CD4-positive, alpha-beta T cell (primary cell): ENCODE data around the gene NPIPB6. TPM values are rescaled to one million over a fixed set of nuclear protein-coding genes. Genes with fewer than 3 reads are reported as not detected.
A peak's percentile ranks its signal among the peaks of the same experiment; 100 is the strongest.

Experiments
- ATAC-seq: fragments of 200-7000 bp; cut with Tn5 transposase; one replicate; pipeline ENCODE4 v1.10.0; 2022; ENCODE audit warnings: mild to moderate bottlenecking; ENCODE audit not compliant: poor library complexity
- CTCF ChIA-PET: fragments of 350-600 bp; sonication (Branson Sonifier 250); formaldehyde crosslinking; loops from one replicate; lab custom pipeline; 2021; ENCODE audit warnings: antibody characterized with exemption, inconsistent platforms; lab: Charles Lee
- POLR2A ChIA-PET: fragments of 350-600 bp; sonication (Branson Sonifier 250); formaldehyde crosslinking; loops from one replicate; lab custom pipeline; 2021; ENCODE audit warnings: antibody characterized with exemption, inconsistent platforms; lab: Charles Lee
- DNase-seq, 14 experiments: peaks; one replicate each; pipeline ENCODE4 v3.0.0-alpha.2; 2013 to 2020; ENCODE audit warnings: mixed read lengths in 2 of 14
- H3K27ac ChIP-seq, 2 donors: one replicate each; pipeline versions ENCODE4 v1.5.1 to v1.7.0; 2013; ENCODE audit warnings: low read length in 2 of 2, low read depth in 1 of 2, mild to moderate bottlenecking in 1 of 2
- H3K27me3 ChIP-seq, 2 experiments: 1 replicate in 1 of 2; 2 replicates in 1 of 2; pipeline versions ENCODE4 v1.6.1 to v1.7.0; 2013; ENCODE audit warnings: low read length in 2 of 2, control low read depth in 1 of 2, mild to moderate bottlenecking in 1 of 2, moderate library complexity in 1 of 2; ENCODE audit not compliant: insufficient read depth in 2 of 2, control insufficient read depth in 1 of 2
- H3K36me3 ChIP-seq: one replicate; pipeline ENCODE4 v1.6.1; 2013; ENCODE audit warnings: low read length, control low read depth; ENCODE audit not compliant: insufficient read depth
- H3K4me1 ChIP-seq: one replicate; pipeline ENCODE4 v1.6.1; 2013; ENCODE audit warnings: low read length, control low read depth; ENCODE audit not compliant: insufficient read depth
- H3K4me3 ChIP-seq: one replicate; pipeline ENCODE4 v1.5.1; 2013; ENCODE audit warnings: mild to moderate bottlenecking, low read length, moderate library complexity
- H3K9me3 ChIP-seq, 2 experiments: 1 replicate in 1 of 2; 2 replicates in 1 of 2; pipeline versions ENCODE4 v1.6.1 to v1.7.0; 2013; ENCODE audit warnings: low read length in 2 of 2, mild to moderate bottlenecking in 2 of 2, control low read depth in 1 of 2, moderate library complexity in 1 of 2; ENCODE audit not compliant: control insufficient read depth in 1 of 2, insufficient read depth in 1 of 2
- H3K27ac Mint-ChIP-seq: one replicate; pipeline ENCODE4 v1.8.0; 2020; ENCODE audit warnings: mixed read lengths
- H3K27me3 Mint-ChIP-seq: one replicate; pipeline ENCODE4 v1.8.0; 2021; ENCODE audit warnings: mixed read lengths
- H3K36me3 Mint-ChIP-seq: one replicate; pipeline ENCODE4 v1.8.0; 2021; ENCODE audit warnings: low read depth, mixed read lengths
- H3K4me1 Mint-ChIP-seq: one replicate; pipeline ENCODE4 v1.8.0; 2021; ENCODE audit warnings: low read depth, mixed read lengths
- H3K4me3 Mint-ChIP-seq: one replicate; pipeline ENCODE4 v1.8.0; 2020; ENCODE audit warnings: mild to moderate bottlenecking, mixed read lengths
- H3K9me3 Mint-ChIP-seq: one replicate; pipeline ENCODE4 v1.8.0; 2020; ENCODE audit warnings: mixed read lengths
- intact Hi-C, 2 experiments: fragments of 100-400 bp; cut with DNase I in 1 of 2; cut with micrococcal nuclease in 1 of 2; formaldehyde crosslinking; loops; one replicate each; pipeline versions ENCODE4 v1.15.1 to v1.9.0; 2023 to 2025; cut with DNase I, micrococcal nuclease
- total RNA-seq, 174 experiments: library from RNA in 2 of 174; stranded (reverse) in 2 of 174; gene quantifications; one replicate each; pipeline ENCODE4 v1.2.3 and lab custom pipeline; 2021 to 2026
- TF ChIP-seq, protein P1 (sequence below): fragments of 200-600 bp; IDR thresholded peaks from one replicate; pipeline ENCODE4 v1.8.0; 2022; ENCODE audit warnings: antibody characterized with exemption, mild to moderate bottlenecking

Gene NPIPB6
- total RNA-seq, 2 experiments from 2014 or later = 2.3 to 2.4 TPM

- Histone ChIP-seq H3K36me3 (peaks cover 2% of the 10 kb centered on the region), H3K4me1 (peaks cover 3% of the 10 kb centered on the region), H3K4me3 (no peak overlapping the region), H3K9me3 (no peaks in the 10 kb centered on the region), H3K27ac (no peak overlapping the region), H3K27me3 (no peaks in the 10 kb centered on the region)
- intact Hi-C loops = no loop called here
- CTCF ChIA-PET = interaction anchor here (0.6 to 0.9 kb wide), 2 partner anchors 10 to 13 kb away, joined by 3 to 4 read pairs; no protein-coding TSS in a partner anchor
- peak overlapping the region; percentile 1 for H3K27ac Mint-ChIP-seq
- peak; percentile 88 for ATAC-seq
- H3K36me3 Mint-ChIP-seq = peaks cover 6% of the 10 kb centered on the region
- TF ChIP-seq, protein P1, sequence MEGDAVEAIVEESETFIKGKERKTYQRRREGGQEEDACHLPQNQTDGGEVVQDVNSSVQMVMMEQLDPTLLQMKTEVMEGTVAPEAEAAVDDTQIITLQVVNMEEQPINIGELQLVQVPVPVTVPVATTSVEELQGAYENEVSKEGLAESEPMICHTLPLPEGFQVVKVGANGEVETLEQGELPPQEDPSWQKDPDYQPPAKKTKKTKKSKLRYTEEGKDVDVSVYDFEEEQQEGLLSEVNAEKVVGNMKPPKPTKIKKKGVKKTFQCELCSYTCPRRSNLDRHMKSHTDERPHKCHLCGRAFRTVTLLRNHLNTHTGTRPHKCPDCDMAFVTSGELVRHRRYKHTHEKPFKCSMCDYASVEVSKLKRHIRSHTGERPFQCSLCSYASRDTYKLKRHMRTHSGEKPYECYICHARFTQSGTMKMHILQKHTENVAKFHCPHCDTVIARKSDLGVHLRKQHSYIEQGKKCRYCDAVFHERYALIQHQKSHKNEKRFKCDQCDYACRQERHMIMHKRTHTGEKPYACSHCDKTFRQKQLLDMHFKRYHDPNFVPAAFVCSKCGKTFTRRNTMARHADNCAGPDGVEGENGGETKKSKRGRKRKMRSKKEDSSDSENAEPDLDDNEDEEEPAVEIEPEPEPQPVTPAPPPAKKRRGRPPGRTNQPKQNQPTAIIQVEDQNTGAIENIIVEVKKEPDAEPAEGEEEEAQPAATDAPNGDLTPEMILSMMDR = peak; percentile 84
- H3K9me3 Mint-ChIP-seq = no peaks in the 10 kb centered on the region
- H3K4me3 Mint-ChIP-seq = no peak overlapping the region
- peaks cover 6% of the 10 kb centered on the region for H3K4me1 Mint-ChIP-seq
- no peaks in the 10 kb centered on the region for H3K27me3 Mint-ChIP-seq
- POLR2A ChIA-PET = no interaction called here
- peak; percentile 49 to 74 (median 60) for DNase-seq
Measured at GRCh38 chr16:28326881-28327610, 36.3 kb downstream of the NPIPB6 start.

DNA sequence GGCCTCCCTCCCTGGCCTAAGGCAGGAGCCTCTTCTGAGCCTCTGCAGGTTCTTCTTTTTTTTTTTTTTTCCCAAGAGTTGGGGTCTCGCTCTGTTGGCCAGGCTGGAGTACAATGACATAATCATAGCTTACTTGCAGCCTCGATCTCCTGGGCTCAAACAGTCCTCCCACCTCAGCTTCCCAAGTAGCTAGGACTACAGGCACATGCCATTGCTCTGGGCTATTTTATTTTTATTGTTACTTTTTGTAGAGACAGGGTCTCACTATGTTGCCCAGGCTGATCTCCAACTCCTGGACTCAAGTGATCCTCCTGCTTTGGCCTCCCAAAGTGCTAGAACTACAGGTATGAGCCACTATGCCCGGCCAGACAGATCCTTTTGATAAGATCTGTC is 38.4 kb downstream of the NPIPB6 start:
- TF ChIP-seq, protein P1 = no peak
- Histone ChIP-seq H3K36me3 (peaks cover 2% of the 10 kb centered on the region), H3K9me3 (no peaks in the 10 kb centered on the region), H3K4me3 (no peak overlapping the region), H3K4me1 (peaks cover 11% of the 10 kb centered on the region), H3K27ac (no peak overlapping the region), H3K27me3 (no peaks in the 10 kb centered on the region)
- POLR2A ChIA-PET = no interaction called here
- CTCF ChIA-PET = no interaction called here
- ATAC-seq (no peak), DNase-seq (no peak)
- Mint-ChIP-seq H3K36me3 (peaks cover 10% of the 10 kb centered on the region), H3K9me3 (no peaks in the 10 kb centered on the region), H3K4me1 (peaks cover 6% of the 10 kb centered on the region), H3K4me3 (no peak overlapping the region), H3K27me3 (no peaks in the 10 kb centered on the region), H3K27ac (no peak overlapping the region)
- intact Hi-C loops = no loop called here

DNA sequence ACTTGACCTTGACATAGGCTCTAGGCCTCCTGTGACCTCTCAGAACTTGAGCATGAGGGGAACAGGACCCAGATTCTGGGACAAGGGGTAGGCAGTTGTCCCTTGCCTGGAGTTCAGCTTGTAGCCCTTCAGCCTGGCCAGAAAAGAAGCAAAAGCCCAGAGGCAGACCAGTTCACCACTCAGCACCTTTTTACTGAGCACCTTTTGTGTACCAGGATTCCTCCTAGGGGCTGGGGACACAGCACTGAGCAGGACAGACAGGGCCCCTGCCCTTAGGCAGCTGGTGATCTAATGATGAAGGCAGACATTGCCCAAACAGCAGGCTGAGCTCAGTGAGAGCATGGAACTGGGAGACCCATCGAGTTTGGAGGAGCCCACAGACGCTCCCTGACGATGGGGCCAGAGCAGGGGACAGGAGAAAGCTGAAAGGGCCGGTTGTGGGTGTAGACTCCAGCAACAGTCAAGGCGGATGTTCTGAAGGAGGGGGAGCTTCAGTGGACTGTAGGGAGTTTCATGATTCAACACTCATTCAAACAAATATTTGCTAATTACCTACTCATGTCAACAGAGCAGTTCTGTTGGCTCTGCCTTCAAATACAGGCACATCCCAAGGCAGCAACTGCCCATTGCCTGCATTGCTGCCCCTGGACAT is 38.9 kb downstream of the NPIPB6 start:
- H3K27me3 Mint-ChIP-seq = no peaks in the 10 kb centered on the region
- CTCF ChIA-PET = no interaction called here

More for the DNA sequence above, 38.9 kb downstream of the NPIPB6 start:
- H3K4me3 ChIP-seq = no peak overlapping the region
- H3K4me3 Mint-ChIP-seq = no peak overlapping the region
- H3K36me3 Mint-ChIP-seq = peaks cover 15% of the 10 kb centered on the region
- H3K27me3 ChIP-seq = no peaks in the 10 kb centered on the region
- ATAC-seq (no peak), DNase-seq (no peak)
- H3K4me1 Mint-ChIP-seq = peaks cover 6% of the 10 kb centered on the region
- no peaks in the 10 kb centered on the region for H3K9me3 Mint-ChIP-seq
- POLR2A ChIA-PET = no interaction called here
- TF ChIP-seq, protein P1 = no peak
- H3K4me1 ChIP-seq = peaks cover 11% of the 10 kb centered on the region
- H3K27ac Mint-ChIP-seq = no peak overlapping the region
- H3K27ac ChIP-seq = no peak overlapping the region
- H3K9me3 ChIP-seq = no peaks in the 10 kb centered on the region
- intact Hi-C loops = no loop called here
- H3K36me3 ChIP-seq = peaks cover 6% of the 10 kb centered on the region
